ENCODE data around the gene TINCR.

DNA sequence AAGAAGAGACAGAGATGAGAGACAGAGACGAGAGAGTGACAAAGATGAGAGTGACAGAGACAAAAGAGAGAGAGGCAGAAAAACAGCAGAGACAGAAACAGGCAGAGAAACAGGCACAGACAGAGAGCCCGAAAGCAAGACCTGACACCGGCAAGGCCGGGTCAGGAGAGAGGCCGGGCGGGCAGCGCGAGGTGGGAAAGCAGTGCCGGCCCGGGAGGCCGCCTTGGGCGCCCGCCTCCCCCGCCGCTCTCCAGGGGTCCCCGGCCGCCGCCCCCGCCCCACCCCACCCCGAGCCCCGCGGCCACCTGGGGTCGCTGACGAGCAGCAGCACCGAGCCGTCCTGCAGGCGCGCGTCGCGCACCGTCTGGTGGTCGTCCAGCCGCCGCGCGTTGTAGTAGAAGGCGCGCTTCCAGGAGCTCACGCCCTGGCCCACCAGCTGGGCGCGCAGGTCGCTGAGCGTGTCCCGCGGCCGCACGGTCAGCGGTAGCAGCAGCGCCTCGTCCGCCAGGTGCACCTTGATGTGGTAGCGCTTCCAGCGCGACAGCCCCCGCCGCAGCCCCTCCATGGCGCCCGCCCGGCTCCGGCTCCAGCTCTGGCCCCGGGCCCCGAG is at the start of gene TINCR:
- TF ChIP-seq POLR2AphosphoS5 (IDR thresholded peaks at IDR 0.05; ENCODE audit: low read depth, low read length) (no peak), SPI1 (IDR thresholded peaks at IDR 0.05; ENCODE audit: low read depth, low read length) (no peak), POLR2A (IDR thresholded peaks at IDR 0.05; ENCODE audit: low read depth, low read length) (no peak), POU2F2 (IDR thresholded peaks at IDR 0.05; ENCODE audit: low read depth, low read length) (no peak), TAF1 (IDR thresholded peaks at IDR 0.05; ENCODE audit: low read depth, low read length) (no peak)
